HG02884 (cell line): Measurements from ENCODE around the gene CAPN9.
"Not testable (repeated sequence)": the region's sequence is repeated elsewhere in the genome, so short reads cannot be mapped to it uniquely, and the experiment has no call there.

ENCODE experiments used
- ATAC-seq: cut with Tn5 transposase; IDR thresholded peaks from one replicate; pipeline ENCODE4 v1.9.1; 2021; ENCODE audit warnings: mild to moderate bottlenecking, moderate library complexity; ENCODE audit not compliant: unreplicated experiment

CAPN9 gene

GRCh38 chr1:230747127-230747730 lies at the start of gene CAPN9:
Gene CAPN9, plus strand, starts transcription at chr1:230747388. Its CDS starts 109 bp downstream, at chr1:230747497.
- ATAC-seq, result no peak

GRCh38 chr1:230698130-230698529 lies 49.1 kb upstream of the CAPN9 start:
- ATAC-seq, result no peak

- ATAC-seq, result not testable (repeated sequence)
These were observed 48.2 kb upstream of the CAPN9 start for GRCh38 chr1:230698964-230699363.

GRCh38 chr1:230699716-230700115 lies 47.5 kb upstream of the CAPN9 start:
- ATAC-seq, result no peak

- no peak for ATAC-seq
These were observed 47.1 kb upstream of the CAPN9 start for GRCh38 chr1:230700132-230700531.

- no peak for ATAC-seq
These were observed 45.8 kb upstream of the CAPN9 start for GRCh38 chr1:230701434-230701833.

GRCh38 chr1:230701895-230702768 lies 45.1 kb upstream of the CAPN9 start:
- no peak for ATAC-seq

GRCh38 chr1:230702934-230703678 lies 44.1 kb upstream of the CAPN9 start:
- no peak for ATAC-seq

- no peak for ATAC-seq
These were observed 43.4 kb upstream of the CAPN9 start for GRCh38 chr1:230703679-230704385.

GRCh38 chr1:230704830-230705229 lies 42.4 kb upstream of the CAPN9 start:
- ATAC-seq, result no peak

- no peak for ATAC-seq
These were observed 41.7 kb upstream of the CAPN9 start for GRCh38 chr1:230705289-230706019.

GRCh38 chr1:230706020-230706699 lies 41.0 kb upstream of the CAPN9 start:
- ATAC-seq, result no peak

- ATAC-seq, result no peak
These were observed 40.1 kb upstream of the CAPN9 start for GRCh38 chr1:230706887-230707731.

- no peak for ATAC-seq
These were observed 39.2 kb upstream of the CAPN9 start for GRCh38 chr1:230707732-230708630.

- ATAC-seq, result no peak
These were observed 38.3 kb upstream of the CAPN9 start for GRCh38 chr1:230708631-230709580.

GRCh38 chr1:230709619-230710542 lies 37.3 kb upstream of the CAPN9 start:
- ATAC-seq, result no peak
